VCaP (cell line): ENCODE measurements around the gene SLC38A3.
"Not testable (repeated sequence)": the region's sequence is repeated elsewhere in the genome, so short reads cannot be mapped to it uniquely, and the experiment has no call there.

Source experiments
- H3K27ac ChIP-seq: fragments of 450-650 bp; 2 replicates; pipeline ENCODE4 v1.5.1; 2017
- TF ChIP-seq, protein P1 (sequence below): fragments of 450-650 bp; conservative IDR thresholded peaks from 2 replicates; pipeline ENCODE4 v1.5.1; 2017; ENCODE audit warnings: mild to moderate bottlenecking, moderate library complexity

SLC38A3 gene

DNA sequence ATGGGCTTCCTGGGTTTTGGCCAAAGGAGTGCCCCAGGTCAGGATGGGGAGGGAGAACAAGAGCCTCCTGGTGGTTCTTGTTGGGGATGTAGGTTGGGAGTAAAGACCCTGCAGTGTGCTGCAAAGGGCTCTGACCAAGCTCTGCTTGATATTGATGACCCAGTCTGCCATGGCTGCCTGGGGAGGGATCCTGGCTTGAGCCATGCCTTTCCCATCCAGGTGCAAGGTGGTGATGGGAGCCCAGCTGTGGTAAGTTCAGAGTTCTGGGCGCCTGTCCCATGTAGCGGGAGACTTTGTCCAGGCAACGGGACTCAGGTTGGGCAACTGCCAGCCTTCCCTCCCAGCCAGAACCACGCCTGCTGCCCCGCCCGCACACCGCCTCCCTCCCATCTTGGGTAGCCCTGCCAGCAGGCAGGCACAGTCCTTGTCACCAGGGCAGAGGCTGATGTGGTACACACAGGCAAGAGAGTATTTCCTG lies 33.5 kb downstream of the SLC38A3 start:
- peak overlapping the region; percentile 73 for H3K27ac ChIP-seq
- TF ChIP-seq, protein P1, sequence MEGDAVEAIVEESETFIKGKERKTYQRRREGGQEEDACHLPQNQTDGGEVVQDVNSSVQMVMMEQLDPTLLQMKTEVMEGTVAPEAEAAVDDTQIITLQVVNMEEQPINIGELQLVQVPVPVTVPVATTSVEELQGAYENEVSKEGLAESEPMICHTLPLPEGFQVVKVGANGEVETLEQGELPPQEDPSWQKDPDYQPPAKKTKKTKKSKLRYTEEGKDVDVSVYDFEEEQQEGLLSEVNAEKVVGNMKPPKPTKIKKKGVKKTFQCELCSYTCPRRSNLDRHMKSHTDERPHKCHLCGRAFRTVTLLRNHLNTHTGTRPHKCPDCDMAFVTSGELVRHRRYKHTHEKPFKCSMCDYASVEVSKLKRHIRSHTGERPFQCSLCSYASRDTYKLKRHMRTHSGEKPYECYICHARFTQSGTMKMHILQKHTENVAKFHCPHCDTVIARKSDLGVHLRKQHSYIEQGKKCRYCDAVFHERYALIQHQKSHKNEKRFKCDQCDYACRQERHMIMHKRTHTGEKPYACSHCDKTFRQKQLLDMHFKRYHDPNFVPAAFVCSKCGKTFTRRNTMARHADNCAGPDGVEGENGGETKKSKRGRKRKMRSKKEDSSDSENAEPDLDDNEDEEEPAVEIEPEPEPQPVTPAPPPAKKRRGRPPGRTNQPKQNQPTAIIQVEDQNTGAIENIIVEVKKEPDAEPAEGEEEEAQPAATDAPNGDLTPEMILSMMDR: no peak

DNA sequence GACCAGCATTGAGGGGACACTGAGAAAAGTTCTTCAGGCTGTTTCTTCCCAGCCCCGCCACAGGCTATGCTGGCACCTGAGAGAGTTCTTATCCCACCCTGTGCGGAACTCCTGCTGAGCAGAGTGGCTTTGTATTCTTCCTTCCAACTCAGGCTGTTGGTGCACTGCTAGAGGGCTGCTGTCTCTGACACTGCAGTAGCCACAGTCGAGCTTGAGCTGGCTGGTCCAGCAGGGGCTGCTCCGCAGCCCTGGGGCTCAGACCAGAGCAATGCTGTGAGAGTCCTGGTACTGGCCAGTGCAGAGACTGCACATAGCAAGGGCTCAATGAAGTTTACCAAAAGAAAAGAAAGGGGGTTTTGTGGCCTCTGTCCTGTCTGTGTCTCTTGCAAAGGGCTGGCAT lies 34.6 kb downstream of the SLC38A3 start:
- TF ChIP-seq, protein P1: no peak
- H3K27ac ChIP-seq: peak overlapping the region; percentile 73

DNA sequence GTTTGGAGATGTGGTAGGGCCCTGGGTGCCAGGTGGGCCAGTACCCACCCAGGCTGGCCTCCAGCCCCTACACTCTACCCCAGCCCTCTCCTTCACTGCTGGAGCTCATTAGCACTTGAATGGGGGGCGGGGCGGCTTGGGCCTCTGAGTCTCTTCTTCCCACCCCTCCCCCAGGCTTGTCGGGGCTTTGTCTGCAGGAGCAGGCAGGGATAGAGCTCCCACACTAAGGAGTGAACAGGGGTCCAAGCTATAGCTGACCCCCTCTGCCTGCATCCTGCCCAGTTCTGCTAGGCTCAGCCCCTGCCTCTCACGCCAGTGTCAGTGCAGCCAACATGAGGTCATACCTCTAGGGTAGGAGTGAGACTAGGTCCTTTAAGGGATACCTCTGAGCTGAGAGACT lies 36.1 kb downstream of the SLC38A3 start:
- H3K27ac ChIP-seq: no peak overlapping the region

DNA sequence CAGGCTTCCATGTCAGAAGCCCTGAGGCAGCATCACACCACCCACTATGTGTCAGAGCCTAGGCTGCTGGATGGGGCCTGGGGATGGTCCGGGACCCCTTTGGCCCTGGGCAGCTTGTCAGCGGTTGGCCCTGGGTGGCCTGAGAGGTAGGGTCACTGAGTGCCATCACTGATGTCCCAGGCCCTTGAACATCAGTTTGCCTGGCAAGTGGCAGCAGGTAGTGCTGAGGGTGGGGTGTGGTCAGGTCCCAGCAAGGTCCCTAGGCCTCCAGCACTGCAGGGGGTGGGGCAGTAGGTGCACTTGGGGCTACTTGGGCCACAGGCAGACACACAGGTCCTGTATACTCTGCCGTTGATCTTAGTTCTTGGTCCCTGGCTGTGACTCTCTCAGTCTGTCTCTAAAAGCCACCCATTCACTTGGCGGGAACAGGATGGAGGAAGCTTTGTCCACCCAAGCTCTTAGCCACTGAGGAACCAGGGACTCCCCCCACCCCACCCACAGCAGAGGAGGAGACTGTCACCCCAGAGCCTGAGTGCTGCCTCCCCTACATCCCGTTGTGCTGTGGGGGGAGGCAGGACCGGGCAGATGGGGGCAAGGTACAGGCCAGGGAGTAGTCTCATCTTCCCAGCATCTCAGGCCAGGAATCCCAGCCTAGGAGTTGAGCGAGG lies 36.8 kb downstream of the SLC38A3 start:
- H3K27ac ChIP-seq: no peak overlapping the region
- TF ChIP-seq, protein P1: no peak

More for the DNA sequence above, 36.1 kb downstream of the SLC38A3 start:
- TF ChIP-seq, protein P1: no peak

DNA sequence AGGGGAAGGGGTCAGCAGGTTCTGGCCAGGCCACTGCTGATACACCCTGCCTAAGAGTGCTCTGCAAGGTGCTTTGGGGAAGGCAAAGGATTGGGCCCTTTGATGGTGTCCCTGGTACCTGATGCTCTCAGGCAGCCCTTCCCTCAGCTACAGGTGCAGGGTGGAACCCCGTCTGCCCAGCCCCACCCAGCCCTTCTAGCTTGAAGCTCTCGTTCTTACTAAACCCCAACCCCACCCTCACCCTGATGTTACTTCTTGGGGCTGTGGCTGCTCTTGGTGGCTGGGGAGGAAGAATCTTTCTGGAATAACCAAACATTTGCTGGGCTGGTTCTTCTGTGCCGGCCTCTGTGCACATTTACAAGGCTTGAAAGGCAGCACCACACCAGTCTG lies 37.3 kb downstream of the SLC38A3 start:
- H3K27ac ChIP-seq: no peak overlapping the region
- TF ChIP-seq, protein P1: no peak

DNA sequence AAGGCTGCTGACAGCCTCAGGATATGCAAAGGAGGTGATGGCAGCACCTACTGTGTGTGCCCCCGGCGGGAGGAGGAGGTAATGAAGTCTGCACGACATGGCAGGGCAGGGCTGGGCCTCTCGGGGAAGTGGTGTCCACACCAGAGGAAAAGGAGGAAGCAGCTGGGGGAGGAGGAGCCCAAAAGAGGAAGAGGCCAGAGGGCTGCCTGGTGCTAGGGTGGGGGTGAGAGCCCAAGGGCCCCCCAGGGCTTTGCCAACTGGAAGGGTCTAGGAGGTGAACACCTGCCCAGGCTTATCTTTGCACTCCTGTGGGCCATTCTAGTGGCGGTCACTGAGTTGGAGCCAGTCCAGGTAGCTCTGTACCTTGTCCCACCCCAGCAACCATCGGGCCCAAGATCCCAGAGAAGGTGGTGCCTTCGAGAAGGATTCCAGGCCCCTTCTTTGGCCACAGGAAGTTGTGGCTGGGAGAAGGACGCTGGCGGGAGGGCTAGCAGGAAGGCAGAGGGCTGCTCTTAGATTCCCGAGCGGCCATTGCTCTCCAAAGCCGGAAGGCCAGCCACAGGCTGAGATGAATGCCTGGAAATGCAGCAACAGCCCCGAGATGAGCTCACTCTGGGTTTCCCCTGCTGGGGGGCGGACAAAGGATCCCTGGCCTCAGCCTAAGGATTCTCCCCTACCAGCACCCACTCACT lies 37.9 kb downstream of the SLC38A3 start:
- TF ChIP-seq, protein P1: no peak
- H3K27ac ChIP-seq: no peak overlapping the region

DNA sequence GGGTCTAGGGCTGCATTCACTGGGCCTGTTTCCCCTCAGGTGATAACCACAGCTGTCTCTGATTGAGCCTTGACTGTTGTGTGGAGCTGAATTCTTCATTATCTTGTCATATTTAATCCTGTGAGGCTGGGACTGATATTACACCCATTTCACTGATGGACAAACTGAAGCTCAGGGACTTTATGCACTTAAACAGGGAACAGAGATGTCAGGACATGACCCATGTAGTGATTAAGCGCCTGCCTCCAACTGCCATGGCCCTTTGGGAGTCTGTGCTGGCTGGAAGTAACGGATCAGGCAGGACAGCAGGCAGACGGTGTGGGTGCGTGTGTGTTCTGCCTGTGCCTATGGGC lies 38.4 kb downstream of the SLC38A3 start:
- H3K27ac ChIP-seq: no peak overlapping the region
- TF ChIP-seq, protein P1: no peak

DNA sequence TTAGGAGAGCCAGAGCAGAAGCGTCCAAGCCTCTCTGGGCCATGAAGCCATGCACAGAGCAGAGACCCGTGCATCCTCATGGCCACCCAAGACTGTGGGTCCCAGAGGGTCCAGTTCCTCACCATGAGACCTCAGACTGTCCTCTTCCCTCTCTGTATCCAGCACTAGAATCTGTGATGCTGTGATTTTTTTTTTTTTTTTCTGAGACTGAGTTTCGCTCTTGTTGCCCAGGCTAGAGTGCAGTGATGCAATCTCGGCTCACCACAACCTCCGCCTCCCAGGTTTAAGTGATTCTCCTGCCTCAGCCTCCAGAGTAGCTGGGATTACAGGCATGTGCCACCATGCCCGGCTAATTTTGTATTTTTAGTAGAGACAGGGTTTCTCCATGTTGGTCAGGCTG lies 39.7 kb downstream of the SLC38A3 start:
- not testable (repeated sequence) for H3K27ac ChIP-seq
